ENCODE results near the gene CNTNAP3.
"Not testable (repeated sequence)": the region's sequence is repeated elsewhere in the genome, so short reads cannot be mapped to it uniquely, and the experiment has no call there.

DNA sequence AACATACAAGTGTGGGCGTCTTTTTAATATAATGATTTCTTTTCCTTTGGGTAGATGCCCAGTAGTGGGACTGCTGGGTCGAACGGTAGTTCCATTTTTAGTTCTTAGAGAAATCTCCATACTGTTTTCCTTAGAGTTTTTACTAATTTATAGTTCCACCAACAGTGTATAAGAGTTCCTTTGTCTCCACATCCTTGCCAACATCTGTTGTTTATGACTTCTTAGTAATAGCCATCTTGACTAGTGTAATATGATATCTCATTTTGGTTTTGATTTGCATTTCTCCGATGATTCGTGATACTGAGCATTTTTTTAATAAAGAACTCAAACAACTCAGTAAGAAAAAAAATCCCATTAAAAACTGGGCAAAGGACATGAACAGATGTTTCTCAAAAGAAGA, 225.0 kb downstream of the CNTNAP3 start:
- not testable (repeated sequence) for TF ChIP-seq EZH2 (IDR thresholded peaks at IDR 0.05; ENCODE audit: insufficient read depth, poor library complexity, severe bottlenecking); EZH2phosphoT487 (IDR thresholded peaks at IDR 0.05; ENCODE audit: insufficient read depth, low read depth)
